PC-9 (cell line): ENCODE measurements around the gene GNAQ. TPM values are rescaled to one million over a fixed set of nuclear protein-coding genes. Genes with fewer than 3 reads are reported as not detected.
A peak's percentile ranks its signal among the peaks of the same experiment; 100 is the strongest.

Source experiments
- Bru-seq: library from RNA; stranded (reverse); fragments of 400-500 nt; gene quantifications from one replicate; lab custom pipeline; 2021; lab: Mats Ljungman, UMichigan
- BruChase-seq, 2 experiments: library from RNA; stranded (reverse); fragments of 400-500 nt; gene quantifications; one replicate each; lab custom pipeline; 2021; lab: Mats Ljungman, UMichigan
- BruUV-seq: library from RNA; stranded (reverse); fragments of 400-500 nt; replicated peaks from 2 replicates; lab custom pipeline; 2021; lab: Mats Ljungman, UMichigan
- CTCF ChIA-PET: fragments of 300-600 bp; sonication (Branson Sonifier 250); formaldehyde crosslinking; loops from one replicate; lab custom pipeline; 2022; ENCODE audit warnings: antibody characterized with exemption; lab: Charles Lee
- POLR2A ChIA-PET: fragments of 300-600 bp; sonication (Branson Sonifier 250); formaldehyde crosslinking; loops from one replicate; lab custom pipeline; 2022; ENCODE audit warnings: antibody characterized with exemption; ENCODE audit not compliant: unreplicated experiment; lab: Charles Lee
- DNase-seq, 2 experiments: peaks; one replicate each; pipeline versions ENCODE4 v3.0.0 to v3.0.0-alpha.2; 2015 to 2022; ENCODE audit warnings: mixed read lengths in 1 of 2
- H2AFZ ChIP-seq: fragments of 200-600 bp; sonication (generic); 2 replicates; pipeline ENCODE4 v1.8.1; 2017; ENCODE audit warnings: antibody characterized with exemption
- H3F3A ChIP-seq: fragments of 200-600 bp; sonication (generic); 2 replicates; pipeline ENCODE4 v1.8.1; 2017; ENCODE audit warnings: antibody characterized with exemption, mild to moderate bottlenecking, low read depth; ENCODE audit not compliant: insufficient read depth
- H3K27ac ChIP-seq: fragments of 200-600 bp; sonication (generic); 2 replicates; pipeline ENCODE4 v1.6.1; 2016; ENCODE audit warnings: mixed run types
- H3K27me3 ChIP-seq: fragments of 200-600 bp; sonication (generic); 2 replicates; pipeline ENCODE4 v1.6.1; 2016; ENCODE audit warnings: low read depth, mixed run types; ENCODE audit not compliant: insufficient read depth
- H3K36me3 ChIP-seq: fragments of 200-600 bp; sonication (generic); 2 replicates; pipeline ENCODE4 v1.6.1; 2016; ENCODE audit warnings: low read depth, mixed run types
- H3K4me1 ChIP-seq: fragments of 200-600 bp; sonication (generic); replicated peaks from 2 replicates; pipeline ENCODE4 v1.6.1; 2016; ENCODE audit warnings: mixed run types; ENCODE audit not compliant: insufficient read depth
- H3K4me2 ChIP-seq: fragments of 200-600 bp; sonication (generic); 2 replicates; pipeline ENCODE4 v1.6.1; 2017; ENCODE audit warnings: mixed run types
- H3K4me3 ChIP-seq: fragments of 200-600 bp; sonication (generic); 2 replicates; pipeline ENCODE4 v1.6.1; 2016; ENCODE audit warnings: mixed run types
- H3K79me2 ChIP-seq: fragments of 200-600 bp; sonication (generic); 2 replicates; pipeline ENCODE4 v1.6.1; 2017; ENCODE audit warnings: low read depth, mixed run types
- H3K9me2 ChIP-seq: fragments of 200-600 bp; sonication (generic); 2 replicates; pipeline ENCODE4 v1.8.1; 2017; ENCODE audit warnings: mild to moderate bottlenecking; ENCODE audit not compliant: insufficient read depth
- H3K9me3 ChIP-seq: fragments of 200-600 bp; sonication (generic); 2 replicates; pipeline ENCODE4 v1.8.1; 2016; ENCODE audit warnings: low read depth; ENCODE audit not compliant: insufficient read depth
- H4K20me1 ChIP-seq: fragments of 200-600 bp; sonication (generic); 2 replicates; pipeline ENCODE4 v1.8.1; 2017; ENCODE audit not compliant: insufficient read depth
- CTCF ChIP-seq: fragments of 200-600 bp; sonication (generic); conservative IDR thresholded peaks from 2 replicates; pipeline ENCODE4 v1.6.1; 2017; ENCODE audit warnings: mixed run types, antibody characterized with exemption, mild to moderate bottlenecking, moderate library complexity
- EZH2 ChIP-seq: fragments of 200-600 bp; sonication (generic); IDR thresholded peaks from 2 replicates; pipeline ENCODE4 v1.8.0; 2017; ENCODE audit warnings: antibody characterized with exemption, low read depth
- intact Hi-C: fragments of 100-400 bp; cut with micrococcal nuclease; formaldehyde crosslinking; loops from one replicate; pipeline ENCODE4 v1.10.0; 2022; ENCODE audit not compliant: unreplicated experiment
- long read RNA-seq: library from polyadenylated mRNA; stranded (forward); transcript quantifications from one replicate; pipeline ENCODE4 v2.0.0, GENCODE V29; 2022
- total RNA-seq: library from RNA; stranded (reverse); gene quantifications from 2 replicates; pipeline ENCODE4 v1.2.3, GENCODE V29; 2021

GNAQ gene
- 51.6 and 53.5 TPM in 2 replicates for total RNA-seq
- Bru-seq, nascent RNA = percentile 89 among the genes with signal in this experiment
- percentile 87 among the genes with signal in this experiment for BruChase-seq, experiment 1, labeled RNA remaining after a 2-hour chase
- BruChase-seq, experiment 2, labeled RNA remaining after a 6-hour chase = percentile 74 among the genes with signal in this experiment
- long read RNA-seq, full-length matches to known transcripts = 19 of 30 reads
- long read RNA-seq, partial matches to known transcripts = 4 of 30 reads
- long read RNA-seq, other reads (novel, unspliced or antisense) = 7 of 30 reads

- Histone ChIP-seq H3K4me3 (peak within 1 kb of the TSS; percentile 94), H3K4me2 (peak within 1 kb of the TSS; percentile 100), H3F3A (peaks cover 6% of the 10 kb centered on the region; the same call in 1 of the 2 replicates), H3K4me1 (peaks cover 41% of the 10 kb centered on the region), H3K27me3 (no peaks in the 10 kb centered on the region), H3K36me3 (no peaks in the 10 kb centered on the region), H3K9me2 (no peaks in the 10 kb centered on the region), H2AFZ (peak within 1 kb of the TSS; percentile 88), H3K9me3 (no peaks in the 10 kb centered on the region), H3K79me2 (peaks cover 49% of the 10 kb centered on the region), H4K20me1 (peaks cover 3% of the 10 kb centered on the region; the same call in 1 of the 2 replicates), H3K27ac (peak within 1 kb of the TSS; percentile 63)
- CTCF ChIA-PET = interaction anchor here (0.6 kb wide), 1 partner anchor 182 kb away, joined by 3 read pairs; no protein-coding TSS in a partner anchor
- TF ChIP-seq CTCF (no peak), EZH2 (no peak)
- intact Hi-C loops = loop anchor here (1.0 to 10.0 kb wide), 7 partner anchors 89 to 854 kb away; partner anchors contain the start of genes CEP78, GNA14 and VPS13A
- POLR2A ChIA-PET = interaction anchor here (0.6 kb wide), 1 partner anchor 42 kb away, joined by 9 read pairs; no protein-coding TSS in a partner anchor
- DNase-seq = no peak
- no TSS peak for BruUV-seq
Measured at GRCh38 chr9:78031444-78031892, at the start of gene GNAQ. GNAQ (minus strand) TSS chr9:78031811; CDS start chr9:78031235, 576 bp downstream.

- intact Hi-C loops = no loop called here
- Histone ChIP-seq H2AFZ (no peak overlapping the region), H3F3A (no peaks in the 10 kb centered on the region), H3K27ac (no peak overlapping the region), H3K4me1 (no peaks in the 10 kb centered on the region), H3K4me3 (no peak overlapping the region), H3K79me2 (no peaks in the 10 kb centered on the region), H3K9me2 (no peaks in the 10 kb centered on the region), H3K4me2 (no peak overlapping the region), H3K27me3 (no peaks in the 10 kb centered on the region), H3K9me3 (no peaks in the 10 kb centered on the region), H4K20me1 (no peaks in the 10 kb centered on the region), H3K36me3 (no peaks in the 10 kb centered on the region)
- DNase-seq = no peak
- ChIA-PET POLR2A (no interaction called here), CTCF (no interaction called here)
- no TSS peak for BruUV-seq
- TF ChIP-seq EZH2 = no peak
- no peak for TF ChIP-seq CTCF
Measured at GRCh38 chr9:78074385-78075291, 43.0 kb upstream of the GNAQ start.

- no peak overlapping the region for H3K4me2 ChIP-seq
- no peaks in the 10 kb centered on the region for H3K36me3 ChIP-seq
- no peak overlapping the region for H2AFZ ChIP-seq
- H3F3A ChIP-seq = no peaks in the 10 kb centered on the region
- POLR2A ChIA-PET = no interaction called here
- no peaks in the 10 kb centered on the region for H3K79me2 ChIP-seq
- no TSS peak for BruUV-seq
- no peaks in the 10 kb centered on the region for H3K27me3 ChIP-seq
- CTCF ChIA-PET = no interaction called here
- H3K4me1 ChIP-seq = no peaks in the 10 kb centered on the region
- H3K9me3 ChIP-seq = no peaks in the 10 kb centered on the region
- DNase-seq = no peak
- TF ChIP-seq CTCF = no peak
- no peak for TF ChIP-seq EZH2
- intact Hi-C loops = no loop called here
- no peak overlapping the region for H3K4me3 ChIP-seq
- no peaks in the 10 kb centered on the region; the same call in 1 of the 2 replicates for H3K9me2 ChIP-seq
- no peak overlapping the region for H3K27ac ChIP-seq
- no peaks in the 10 kb centered on the region for H4K20me1 ChIP-seq
Measured at GRCh38 chr9:78073722-78074121, 42.1 kb upstream of the GNAQ start.
